ENCODE data around the gene WDR4. TPM values are rescaled to one million over a fixed set of nuclear protein-coding genes. Genes with fewer than 3 reads are reported as not detected.

WDR4 gene
- total and polyA plus RNA-seq, 2 of the 13 experiments (the other 11 are each of a cell fraction or from before 2014, with no cell fraction given), result 11.3 to 14.4 TPM

GRCh38 chr21:42892931-42893755 is 13.8 kb upstream of the WDR4 start, which contains the start of gene NDUFV3 (continued):
- TF ChIP-seq PAXIP1 (CRISPR knock-in tag; conservative IDR thresholded peaks at IDR 0.05), result no peak
- no peak for TF ChIP-seq NR0B2 (CRISPR knock-in tag; IDR thresholded peaks at IDR 0.05)
- TF ChIP-seq MXI1 (IDR thresholded peaks at IDR 0.05; ENCODE audit: borderline replicate concordance, low read depth, low read length), result peak; percentile 88; the same call in 1 of the 3 replicates
- peak; percentile 90 for TF ChIP-seq SALL2 (CRISPR knock-in tag; IDR thresholded peaks at IDR 0.05)
- no peak; the same call in 1 of the 2 replicates for TF ChIP-seq TIGD3 (CRISPR knock-in tag; IDR thresholded peaks at IDR 0.05; ENCODE audit: borderline replicate concordance)
- TF ChIP-seq NFE2L2 (IDR thresholded peaks at IDR 0.05; ENCODE audit: low read length), result no peak
- TF ChIP-seq TEAD2 (CRISPR knock-in tag; IDR thresholded peaks at IDR 0.05), result peak; percentile 75; the same call in 1 of the 2 replicates
- TF ChIP-seq CSRNP2 (CRISPR knock-in tag; conservative IDR thresholded peaks at IDR 0.05; ENCODE audit: low read depth), result no peak
- TF ChIP-seq ZNF546 (CRISPR knock-in tag; conservative IDR thresholded peaks at IDR 0.05), result peak; percentile 56; the same call in 1 of the 2 replicates
- TF ChIP-seq PLRG1 (conservative IDR thresholded peaks at IDR 0.05), result no peak
- TF ChIP-seq ZBTB2 (CRISPR knock-in tag; IDR thresholded peaks at IDR 0.05; ENCODE audit: low read depth), result peak; percentile 34; the same call in 1 of the 2 replicates
- 0 out of 2 replicates have a peak, but pooled peaks have one; percentile 43 for TF ChIP-seq ZNF253 (CRISPR knock-in tag; IDR thresholded peaks at IDR 0.05; ENCODE audit: borderline replicate concordance)
- TF ChIP-seq HHEX (CRISPR knock-in tag; IDR thresholded peaks at IDR 0.05), result no peak
- TF ChIP-seq ZNF567 (CRISPR knock-in tag; IDR thresholded peaks at IDR 0.05; ENCODE audit: borderline replicate concordance), result no peak; the same call in 1 of the 2 replicates
- no peak for TF ChIP-seq NONO (IDR thresholded peaks at IDR 0.05)
- TF ChIP-seq NONO (CRISPR knock-in tag; conservative IDR thresholded peaks at IDR 0.05), result peak; percentile 86
- no peak for TF ChIP-seq HDAC6 (IDR thresholded peaks at IDR 0.05; ENCODE audit: low read depth, low read length)
- TF ChIP-seq SP4 (CRISPR knock-in tag; IDR thresholded peaks at IDR 0.05), result peak; percentile 89
- TF ChIP-seq ZNF292 (CRISPR knock-in tag; IDR thresholded peaks at IDR 0.05; ENCODE audit: borderline replicate concordance, low read depth), result no peak
- TF ChIP-seq SP140L (CRISPR knock-in tag; IDR thresholded peaks at IDR 0.05; ENCODE audit: borderline replicate concordance), result no peak
- no peak for TF ChIP-seq ZNF530 (CRISPR knock-in tag; IDR thresholded peaks at IDR 0.05; ENCODE audit: low read depth)

Measured in HepG2 (cell line).